OCI-LY7 (cell line): Measurements from ENCODE around the gene DNA2. TPM values are rescaled to one million over a fixed set of nuclear protein-coding genes. Genes with fewer than 3 reads are reported as not detected.

Experiments
- BruUV-seq: library from RNA; stranded (reverse); fragments of 400-500 nt; replicated peaks from 2 replicates; lab custom pipeline; 2021; lab: Mats Ljungman, UMichigan
- CTCF ChIA-PET: fragments of 300-600 bp; sonication (Branson Sonifier 250); formaldehyde crosslinking; loops from one replicate; lab custom pipeline; 2022; ENCODE audit warnings: antibody characterized with exemption; ENCODE audit not compliant: unreplicated experiment; lab: Charles Lee
- POLR2A ChIA-PET: fragments of 300-600 bp; sonication (Branson Sonifier 250); formaldehyde crosslinking; loops from one replicate; lab custom pipeline; 2022; ENCODE audit warnings: antibody characterized with exemption; lab: Charles Lee
- DNase-seq: peaks from one replicate; pipeline ENCODE4 v3.0.0-alpha.2; 2015; ENCODE audit warnings: low spot score
- H2AFZ ChIP-seq: fragments of 200-600 bp; sonication (generic), shearing (Covaris generic); 2 replicates; pipeline ENCODE4 v1.6.1; 2014; ENCODE audit warnings: mild to moderate bottlenecking, antibody characterized with exemption, low read length, moderate library complexity
- H3K27ac ChIP-seq: fragments of 200-600 bp; sonication (generic); 2 replicates; pipeline ENCODE4 v1.5.1; 2014; ENCODE audit warnings: mixed run types, low read depth, mild to moderate bottlenecking, moderate library complexity, low read length, inconsistent platforms; ENCODE audit not compliant: poor library complexity, severe bottlenecking
- H3K36me3 ChIP-seq: fragments of 200-600 bp; sonication (generic); 2 replicates; pipeline ENCODE4 v1.6.1; 2014; ENCODE audit warnings: mild to moderate bottlenecking, antibody characterized with exemption, low read length, moderate library complexity, mixed read lengths; ENCODE audit not compliant: insufficient read depth
- H3K4me1 ChIP-seq: fragments of 200-600 bp; sonication (generic); 2 replicates; pipeline ENCODE4 v1.5.1; 2014; ENCODE audit warnings: mild to moderate bottlenecking, low read length; ENCODE audit not compliant: insufficient read depth, poor library complexity, severe bottlenecking
- H3K4me2 ChIP-seq: fragments of 200-600 bp; sonication (generic); 2 replicates; pipeline ENCODE4 v1.6.1; 2014; ENCODE audit warnings: mild to moderate bottlenecking, low read length
- H3K4me3 ChIP-seq: fragments of 200-600 bp; sonication (generic); 2 replicates; pipeline ENCODE4 v1.5.1; 2014; ENCODE audit warnings: mild to moderate bottlenecking, low read depth, low read length; ENCODE audit not compliant: poor library complexity, severe bottlenecking
- H3K79me2 ChIP-seq: fragments of 200-600 bp; sonication (generic); 2 replicates; pipeline ENCODE4 v1.6.1; 2016; ENCODE audit warnings: low read depth, mild to moderate bottlenecking, low read length, moderate library complexity, mixed read lengths; ENCODE audit not compliant: insufficient read depth
- H3K9me2 ChIP-seq: fragments of 200-600 bp; sonication (generic); 2 replicates; pipeline ENCODE4 v1.6.1; 2016; ENCODE audit warnings: mild to moderate bottlenecking, low read length, mixed read lengths; ENCODE audit not compliant: insufficient read depth
- H3K9me3 ChIP-seq: fragments of 200-600 bp; sonication (generic); 2 replicates; pipeline ENCODE4 v1.6.1; 2014; ENCODE audit warnings: mild to moderate bottlenecking, mixed run types, low read length, mixed read lengths
- H4K20me1 ChIP-seq: fragments of 200-600 bp; sonication (generic); 2 replicates; pipeline ENCODE4 v1.6.1; 2014; ENCODE audit warnings: mild to moderate bottlenecking, antibody characterized with exemption, low read length, moderate library complexity, mixed read lengths; ENCODE audit not compliant: insufficient read depth
- EZH2phosphoT487 ChIP-seq: fragments of 200-600 bp; sonication (generic); IDR thresholded peaks from 2 replicates; pipeline ENCODE4 v1.6.1; 2018; ENCODE audit warnings: low read depth, borderline replicate concordance, mild to moderate bottlenecking, mixed run types, antibody characterized with exemption, low read length, moderate library complexity, mixed read lengths
- intact Hi-C: fragments of 100-400 bp; cut with micrococcal nuclease; formaldehyde crosslinking; loops from one replicate; pipeline ENCODE4 v1.10.0; 2022; ENCODE audit not compliant: unreplicated experiment
- total RNA-seq, 2 experiments: library from RNA; depleted of rRNA in 1 of 2; stranded (reverse); fragments of >200 nt in 1 of 2; shearing (Covaris generic) in 1 of 2; gene quantifications; 2 replicates each; pipeline ENCODE4 v1.2.3, GENCODE V29; 2014 to 2022
- TF ChIP-seq, protein P1 (sequence below): fragments of 200-600 bp; sonication (generic); conservative IDR thresholded peaks from 2 replicates; pipeline ENCODE4 v1.5.1; 2014; ENCODE audit warnings: mild to moderate bottlenecking, antibody characterized with exemption, low read length, moderate library complexity, mixed read lengths

Gene DNA2
- total RNA-seq, 2 experiments from 2014 or later, result 42.1 to 51.2 TPM

- ChIA-PET POLR2A (no interaction called here), CTCF (no interaction called here)
- intact Hi-C loops, result no loop called here
- Histone ChIP-seq H3K27ac (no peak overlapping the region), H4K20me1 (no peaks in the 10 kb centered on the region), H3K79me2 (no peaks in the 10 kb centered on the region), H3K9me2 (no peaks in the 10 kb centered on the region), H3K4me3 (no peak overlapping the region), H3K4me2 (no peak overlapping the region), H3K9me3 (peaks cover 9% of the 10 kb centered on the region; the same call in 1 of the 2 replicates), H2AFZ (no peak overlapping the region), H3K4me1 (peaks cover 12% of the 10 kb centered on the region), H3K36me3 (peaks cover 21% of the 10 kb centered on the region)
- no peak for DNase-seq
- BruUV-seq, result no TSS peak
- TF ChIP-seq, protein P1, sequence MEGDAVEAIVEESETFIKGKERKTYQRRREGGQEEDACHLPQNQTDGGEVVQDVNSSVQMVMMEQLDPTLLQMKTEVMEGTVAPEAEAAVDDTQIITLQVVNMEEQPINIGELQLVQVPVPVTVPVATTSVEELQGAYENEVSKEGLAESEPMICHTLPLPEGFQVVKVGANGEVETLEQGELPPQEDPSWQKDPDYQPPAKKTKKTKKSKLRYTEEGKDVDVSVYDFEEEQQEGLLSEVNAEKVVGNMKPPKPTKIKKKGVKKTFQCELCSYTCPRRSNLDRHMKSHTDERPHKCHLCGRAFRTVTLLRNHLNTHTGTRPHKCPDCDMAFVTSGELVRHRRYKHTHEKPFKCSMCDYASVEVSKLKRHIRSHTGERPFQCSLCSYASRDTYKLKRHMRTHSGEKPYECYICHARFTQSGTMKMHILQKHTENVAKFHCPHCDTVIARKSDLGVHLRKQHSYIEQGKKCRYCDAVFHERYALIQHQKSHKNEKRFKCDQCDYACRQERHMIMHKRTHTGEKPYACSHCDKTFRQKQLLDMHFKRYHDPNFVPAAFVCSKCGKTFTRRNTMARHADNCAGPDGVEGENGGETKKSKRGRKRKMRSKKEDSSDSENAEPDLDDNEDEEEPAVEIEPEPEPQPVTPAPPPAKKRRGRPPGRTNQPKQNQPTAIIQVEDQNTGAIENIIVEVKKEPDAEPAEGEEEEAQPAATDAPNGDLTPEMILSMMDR, result no peak
- TF ChIP-seq EZH2phosphoT487, result no peak
Observed at GRCh38 chr10:68367121-68367520, 104.7 kb downstream of the DNA2 start.

DNA sequence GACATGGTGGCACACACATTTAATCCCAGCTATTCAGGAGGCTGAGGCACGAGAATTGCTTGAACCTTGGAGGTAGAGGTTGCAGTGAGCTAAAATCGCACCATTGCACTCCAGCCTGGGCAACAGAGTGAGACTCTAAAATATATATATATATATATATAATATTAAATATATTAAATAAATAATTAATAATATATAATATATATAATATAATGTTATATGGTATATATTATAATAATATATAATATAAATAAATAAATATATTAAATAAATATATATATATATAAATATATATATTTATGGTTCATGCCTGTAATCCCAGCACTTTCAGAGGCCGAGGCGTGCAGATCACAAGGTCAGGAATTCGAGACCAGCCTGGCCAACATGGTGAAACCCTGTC, 105.2 kb downstream of the DNA2 start:
- Histone ChIP-seq H3K36me3 (peaks cover 16% of the 10 kb centered on the region), H3K27ac (no peak overlapping the region), H3K79me2 (no peaks in the 10 kb centered on the region), H4K20me1 (no peaks in the 10 kb centered on the region), H3K9me2 (no peaks in the 10 kb centered on the region), H3K4me2 (no peak overlapping the region), H3K9me3 (peaks cover 3% of the 10 kb centered on the region; the same call in 1 of the 2 replicates), H3K4me1 (peaks cover 12% of the 10 kb centered on the region), H2AFZ (no peak overlapping the region), H3K4me3 (no peak overlapping the region)
- POLR2A ChIA-PET, result no interaction called here
- CTCF ChIA-PET, result no interaction called here
- DNase-seq, result no peak
- BruUV-seq, result no TSS peak
- TF ChIP-seq EZH2phosphoT487, result no peak
- TF ChIP-seq, protein P1, result no peak
- intact Hi-C loops, result no loop called here

DNA sequence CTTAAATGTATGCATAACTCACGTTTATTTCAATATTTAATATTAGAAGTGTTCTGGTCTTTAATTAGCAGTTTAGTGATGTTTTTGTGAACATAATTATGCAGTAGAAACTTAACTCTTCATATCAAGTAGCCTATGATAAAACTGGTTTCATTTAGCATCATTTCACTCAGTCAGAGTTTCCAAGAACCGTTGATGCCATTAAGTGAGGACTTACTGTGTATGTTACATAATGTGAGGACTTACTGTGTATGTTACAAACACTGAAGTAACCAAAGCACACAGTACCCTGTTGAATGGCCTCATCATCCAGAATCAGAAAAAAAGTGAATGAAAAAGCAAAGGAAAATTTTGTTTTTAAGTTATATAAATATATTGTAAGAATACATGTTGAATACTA, 106.2 kb downstream of the DNA2 start:
- H3K9me3 ChIP-seq, result no peaks in the 10 kb centered on the region
- peaks cover 12% of the 10 kb centered on the region for H3K36me3 ChIP-seq
- peaks cover 12% of the 10 kb centered on the region for H3K4me1 ChIP-seq
- no peak overlapping the region for H2AFZ ChIP-seq
- no peak for DNase-seq
- ChIA-PET CTCF (no interaction called here), POLR2A (interaction anchor here (0.7 kb wide), 1 partner anchor 107 kb away, joined by 3 read pairs; no protein-coding TSS in a partner anchor)
- H3K9me2 ChIP-seq, result no peaks in the 10 kb centered on the region
- TF ChIP-seq, protein P1, result no peak
- TF ChIP-seq EZH2phosphoT487, result no peak
- no peak overlapping the region for H3K4me2 ChIP-seq
- H3K4me3 ChIP-seq, result no peak overlapping the region
- H3K27ac ChIP-seq, result no peak overlapping the region
- BruUV-seq, result no TSS peak
- no peaks in the 10 kb centered on the region for H4K20me1 ChIP-seq
- no peaks in the 10 kb centered on the region for H3K79me2 ChIP-seq
- intact Hi-C loops, result no loop called here
